OCI-LY1 (cell line): ENCODE measurements around the gene LRRC56.

Experiments
- H2AFZ ChIP-seq: fragments of 200-600 bp; sonication (generic), shearing (Covaris generic); 2 replicates; pipeline ENCODE4 v1.6.0; 2014; ENCODE audit warnings: antibody characterized with exemption, mild to moderate bottlenecking, low read length
- H3F3A ChIP-seq: fragments of 200-600 bp; sonication (generic), shearing (Covaris generic); 2 replicates; pipeline ENCODE4 v1.6.0; 2014; ENCODE audit warnings: mild to moderate bottlenecking, antibody characterized with exemption, low read length, moderate library complexity; ENCODE audit not compliant: insufficient read depth
- H3K27ac ChIP-seq: fragments of 200-600 bp; sonication (generic); 2 replicates; pipeline ENCODE4 v1.5.1; 2014; ENCODE audit warnings: low read length, mixed run types, mild to moderate bottlenecking, low read depth; ENCODE audit not compliant: poor library complexity, severe bottlenecking
- H3K27me3 ChIP-seq: fragments of 200-600 bp; sonication (generic); 2 replicates; pipeline ENCODE4 v1.6.0; 2014; ENCODE audit warnings: antibody characterized with exemption, mild to moderate bottlenecking, low read length, moderate library complexity; ENCODE audit not compliant: insufficient read depth
- H3K36me3 ChIP-seq: fragments of 200-600 bp; sonication (generic); 2 replicates; pipeline ENCODE4 v1.6.1; 2014; ENCODE audit warnings: mild to moderate bottlenecking, antibody characterized with exemption, low read length, moderate library complexity, mixed read lengths; ENCODE audit not compliant: insufficient read depth
- H3K4me1 ChIP-seq: fragments of 200-600 bp; sonication (generic); 2 replicates; pipeline ENCODE4 v1.5.1; 2014; ENCODE audit warnings: mild to moderate bottlenecking, low read length, moderate library complexity; ENCODE audit not compliant: insufficient read depth, severe bottlenecking
- H3K4me2 ChIP-seq: fragments of 200-600 bp; sonication (generic), shearing (Covaris generic); 2 replicates; pipeline ENCODE4 v1.6.1; 2014; ENCODE audit warnings: low read length
- H3K4me3 ChIP-seq: fragments of 200-600 bp; sonication (generic); 2 replicates; pipeline ENCODE4 v1.5.1; 2014; ENCODE audit warnings: low read length, low read depth, mild to moderate bottlenecking, mixed read lengths; ENCODE audit not compliant: poor library complexity, severe bottlenecking
- H3K79me2 ChIP-seq: fragments of 200-600 bp; shearing (Covaris generic); 2 replicates; pipeline ENCODE4 v1.6.1; 2016; ENCODE audit warnings: mixed run types, low read length, mixed read lengths; ENCODE audit not compliant: insufficient read depth
- H3K9ac ChIP-seq: fragments of 200-600 bp; sonication (generic), shearing (Covaris generic); 2 replicates; pipeline ENCODE4 v1.6.1; 2014; ENCODE audit warnings: mild to moderate bottlenecking, low read length, mixed read lengths
- H3K9me2 ChIP-seq: fragments of 200-600 bp; sonication (generic), shearing (Covaris generic); 2 replicates; pipeline ENCODE4 v1.6.1; 2014; ENCODE audit warnings: low read depth, mild to moderate bottlenecking, low read length, mixed read lengths
- H3K9me3 ChIP-seq: fragments of 200-600 bp; shearing (Covaris generic); 2 replicates; pipeline ENCODE4 v1.6.1; 2014; ENCODE audit warnings: low read length, mixed read lengths
- H4K20me1 ChIP-seq: fragments of 200-600 bp; sonication (generic), shearing (Covaris generic); 2 replicates; pipeline ENCODE4 v1.6.0; 2016; ENCODE audit warnings: mild to moderate bottlenecking, low read length; ENCODE audit not compliant: insufficient read depth
- CTCF ChIP-seq: fragments of 200-600 bp; sonication (generic), shearing (Covaris generic); IDR thresholded peaks from 2 replicates; pipeline ENCODE4 v1.5.1; 2017; ENCODE audit warnings: mild to moderate bottlenecking, antibody characterized with exemption, low read length, moderate library complexity, mixed read lengths
- EZH2 ChIP-seq: fragments of 200-600 bp; sonication (generic), shearing (Covaris generic); IDR thresholded peaks from 2 replicates; pipeline ENCODE4 v1.8.0; 2017; ENCODE audit warnings: borderline replicate concordance, mixed run types, mild to moderate bottlenecking, antibody characterized with exemption, low read length, moderate library complexity, mixed read lengths

Gene LRRC56

GRCh38 chr11:492427-493226 is 44.7 kb upstream of the LRRC56 start:
- H3K4me1 ChIP-seq: peaks cover 10% of the 10 kb centered on the region
- no peaks in the 10 kb centered on the region for H4K20me1 ChIP-seq
- H3K79me2 ChIP-seq: no peaks in the 10 kb centered on the region
- H3K9me2 ChIP-seq: no peaks in the 10 kb centered on the region
- no peak overlapping the region for H3K4me3 ChIP-seq
- TF ChIP-seq CTCF (no peak), EZH2 (no peak)
- peaks cover 39% of the 10 kb centered on the region for H3K36me3 ChIP-seq
- H3K27ac ChIP-seq: peak overlapping the region; percentile 66
- H3F3A ChIP-seq: no peaks in the 10 kb centered on the region
- H3K9ac ChIP-seq: no peak overlapping the region
- peak overlapping the region; percentile 25; the same call in 1 of the 2 replicates for H3K4me2 ChIP-seq
- no peaks in the 10 kb centered on the region for H3K27me3 ChIP-seq
- no peaks in the 10 kb centered on the region for H3K9me3 ChIP-seq
- H2AFZ ChIP-seq: no peak overlapping the region

GRCh38 chr11:494761-495536 is 42.4 kb upstream of the LRRC56 start:
- H3K27ac ChIP-seq: no peak overlapping the region
- TF ChIP-seq EZH2: no peak
- TF ChIP-seq CTCF: no peak
- peaks cover 10% of the 10 kb centered on the region for H3K4me1 ChIP-seq
- H3K9ac ChIP-seq: no peak overlapping the region
- H3K4me2 ChIP-seq: no peak overlapping the region
- no peaks in the 10 kb centered on the region for H3K9me2 ChIP-seq
- no peaks in the 10 kb centered on the region for H3F3A ChIP-seq
- H3K79me2 ChIP-seq: no peaks in the 10 kb centered on the region
- H4K20me1 ChIP-seq: no peaks in the 10 kb centered on the region
- no peaks in the 10 kb centered on the region for H3K27me3 ChIP-seq
- H3K9me3 ChIP-seq: no peaks in the 10 kb centered on the region
- no peak overlapping the region for H2AFZ ChIP-seq
- no peak overlapping the region for H3K4me3 ChIP-seq
- peaks cover 62% of the 10 kb centered on the region for H3K36me3 ChIP-seq

- no peaks in the 10 kb centered on the region for H4K20me1 ChIP-seq
- no peaks in the 10 kb centered on the region for H3F3A ChIP-seq
- H3K9me3 ChIP-seq: no peaks in the 10 kb centered on the region
- no peak overlapping the region for H3K9ac ChIP-seq
- no peaks in the 10 kb centered on the region for H3K79me2 ChIP-seq
- no peak overlapping the region for H2AFZ ChIP-seq
- TF ChIP-seq CTCF (no peak), EZH2 (no peak)
- H3K27ac ChIP-seq: no peak overlapping the region
- H3K9me2 ChIP-seq: no peaks in the 10 kb centered on the region
- H3K4me1 ChIP-seq: peaks cover 10% of the 10 kb centered on the region
- peaks cover 68% of the 10 kb centered on the region for H3K36me3 ChIP-seq
- H3K4me2 ChIP-seq: no peak overlapping the region
- H3K27me3 ChIP-seq: no peaks in the 10 kb centered on the region
- no peak overlapping the region for H3K4me3 ChIP-seq
These were observed 41.8 kb upstream of the LRRC56 start for GRCh38 chr11:495537-495931.
